H1 (cell line): ENCODE measurements around the gene MRTFA. TPM values are rescaled to one million over a fixed set of nuclear protein-coding genes. Genes with fewer than 3 reads are reported as not detected.

Source experiments
- CTCF ChIA-PET: fragments of 300-600 bp; sonication (Branson Sonifier 250); formaldehyde crosslinking; loops from one replicate; lab custom pipeline; 2021; ENCODE audit not compliant: partially characterized antibody; lab: Charles Lee
- POLR2A ChIA-PET: fragments of 300-600 bp; sonication (Branson Sonifier 250); formaldehyde crosslinking; loops from one replicate; lab custom pipeline; 2021; ENCODE audit warnings: inconsistent platforms; ENCODE audit not compliant: partially characterized antibody; lab: Charles Lee
- DNase-seq, 2 experiments: peaks; one replicate each; pipeline versions ENCODE4 v3.0.0 to v3.0.0-alpha.2; 2010 to 2022; ENCODE audit warnings: low spot score in 2 of 2, low read depth in 1 of 2, mixed read lengths in 1 of 2
- FAIRE-seq: peaks from 2 replicates; lab custom pipeline; 2011; peaks lifted over from hg19 to GRCh38; lab: Jason Lieb, UNC
- H2AFZ ChIP-seq: 2 replicates; pipeline ENCODE4 v1.8.1; 2012; ENCODE audit warnings: low read length, inconsistent platforms
- H2AK5ac ChIP-seq: 2 replicates; pipeline ENCODE4 v1.6.1; 2013; ENCODE audit warnings: low read depth, low read length
- H2BK120ac ChIP-seq: replicated peaks from 2 replicates; pipeline ENCODE3; 2013; ENCODE audit warnings: low read depth, low read length, inconsistent platforms
- H2BK12ac ChIP-seq: 2 replicates; pipeline ENCODE4 v1.6.1; 2013; ENCODE audit warnings: low read depth, low read length
- H2BK15ac ChIP-seq: 2 replicates; pipeline ENCODE4 v1.6.1; 2013; ENCODE audit warnings: low read length
- H2BK20ac ChIP-seq: 2 replicates; pipeline ENCODE4 v1.6.1; 2013; ENCODE audit warnings: low read length
- H2BK5ac ChIP-seq: 2 replicates; pipeline ENCODE4 v1.6.1; 2013; ENCODE audit warnings: low read depth, low read length
- H3K14ac ChIP-seq: 2 replicates; pipeline ENCODE4 v1.6.1; 2013; ENCODE audit warnings: inconsistent platforms; ENCODE audit not compliant: insufficient read length
- H3K18ac ChIP-seq: 2 replicates; pipeline ENCODE4 v1.6.1; 2013; ENCODE audit warnings: low read length; ENCODE audit errors: extremely low read depth
- H3K23ac ChIP-seq: 2 replicates; pipeline ENCODE4 v1.6.1; 2013; ENCODE audit warnings: inconsistent platforms; ENCODE audit not compliant: insufficient read length
- H3K23me2 ChIP-seq: 2 replicates; pipeline ENCODE4 v1.6.1; 2013; ENCODE audit warnings: low read depth, low read length
- H3K27ac ChIP-seq: 2 replicates; pipeline ENCODE4 v1.6.1; 2011; ENCODE audit warnings: low read depth, low read length, inconsistent platforms
- H3K27me3 ChIP-seq, 4 experiments: replicated peaks in 1 of 4; 1 replicate in 1 of 4; 2 replicates in 3 of 4; pipeline versions ENCODE4 v1.6.1 to v1.8.1; 2011 to 2013; ENCODE audit warnings: low read length in 3 of 4, mild to moderate bottlenecking in 3 of 4, inconsistent platforms in 2 of 4, mixed read lengths in 2 of 4, moderate library complexity in 1 of 4; ENCODE audit not compliant: control insufficient read depth in 3 of 4, insufficient read depth in 3 of 4; ENCODE audit errors: extremely low read depth in 1 of 4
- H3K36me3 ChIP-seq, 4 experiments: 2 replicates each; pipeline versions ENCODE4 v1.6.1 to v1.8.1; 2011 to 2013; ENCODE audit warnings: mild to moderate bottlenecking in 4 of 4, low read length in 3 of 4, moderate library complexity in 2 of 4, control low read depth in 1 of 4, inconsistent platforms in 1 of 4; ENCODE audit not compliant: insufficient read depth in 4 of 4, control insufficient read depth in 2 of 4
- H3K4ac ChIP-seq: replicated peaks from 2 replicates; pipeline ENCODE3; 2013; ENCODE audit warnings: low read length, low read depth, mixed read lengths, inconsistent platforms; ENCODE audit not compliant: insufficient read length
- H3K4me1 ChIP-seq, 4 experiments: replicated peaks in 1 of 4; 1 replicate in 1 of 4; 2 replicates in 3 of 4; pipeline versions ENCODE4 v1.6.1 to v1.8.1; 2011 to 2013; ENCODE audit warnings: low read length in 3 of 4, inconsistent platforms in 2 of 4, mixed read lengths in 1 of 4; ENCODE audit not compliant: insufficient read depth in 4 of 4, control insufficient read depth in 3 of 4
- H3K4me2 ChIP-seq, 2 experiments: 2 replicates each; pipeline versions ENCODE4 v1.6.1 to v1.8.1; 2011 to 2013; ENCODE audit warnings: low read depth in 2 of 2, low read length in 2 of 2, control low read depth in 1 of 2, inconsistent platforms in 1 of 2, mild to moderate bottlenecking in 1 of 2; ENCODE audit not compliant: insufficient read depth in 1 of 2
- H3K4me3 ChIP-seq, 4 experiments: fragments of 200-600, 300-600 bp in 1 of 4; sonication (generic), shearing (Covaris generic), sonication (Bioruptor Twin) in 1 of 4; 2 replicates each; pipeline versions ENCODE4 v1.5.1 to v1.8.1; 2011 to 2016; ENCODE audit warnings: low read length in 4 of 4, low read depth in 3 of 4, control low read depth in 2 of 4, inconsistent platforms in 2 of 4, mild to moderate bottlenecking in 2 of 4, mixed read lengths in 1 of 4, moderate library complexity in 1 of 4; ENCODE audit not compliant: insufficient read depth in 2 of 4; ENCODE audit errors: extremely low read depth in 1 of 4
- H3K56ac ChIP-seq: replicated peaks from 2 replicates; pipeline ENCODE3; 2013; ENCODE audit warnings: low read depth, mild to moderate bottlenecking, mixed read lengths, low read length, inconsistent platforms; ENCODE audit not compliant: insufficient read length
- H3K79me1 ChIP-seq: 2 replicates; pipeline ENCODE4 v1.6.1; 2013; ENCODE audit warnings: low read depth, low read length, control low read depth
- H3K79me2 ChIP-seq, 2 experiments: 2 replicates each; pipeline versions ENCODE4 v1.6.1 to v1.8.1; 2012 to 2013; ENCODE audit warnings: low read length in 2 of 2, mild to moderate bottlenecking in 2 of 2, inconsistent platforms in 1 of 2; ENCODE audit not compliant: insufficient read depth in 2 of 2, control insufficient read depth in 1 of 2
- H3K9ac ChIP-seq, 4 experiments: replicated peaks in 1 of 4; 1 replicate in 1 of 4; 2 replicates in 3 of 4; pipeline versions ENCODE4 v1.6.1 to v1.8.1; 2011 to 2013; ENCODE audit warnings: low read depth in 3 of 4, low read length in 3 of 4, control low read depth in 2 of 4, mild to moderate bottlenecking in 2 of 4, moderate library complexity in 2 of 4, inconsistent platforms in 1 of 4; ENCODE audit errors: extremely low read depth in 1 of 4
- H3K9me3 ChIP-seq, 2 experiments: 2 replicates each; pipeline versions ENCODE4 v1.6.1 to v1.8.1; 2012 to 2013; ENCODE audit warnings: mild to moderate bottlenecking in 2 of 2, moderate library complexity in 2 of 2, control low read depth in 1 of 2, inconsistent platforms in 1 of 2, low read depth in 1 of 2, low read length in 1 of 2, mixed read lengths in 1 of 2; ENCODE audit not compliant: insufficient read depth in 2 of 2
- H4K20me1 ChIP-seq, 2 experiments: replicated peaks in 1 of 2; 2 replicates each; pipeline versions ENCODE3 to v1.8.1; 2011 to 2013; ENCODE audit warnings: inconsistent platforms in 2 of 2, low read length in 2 of 2, mild to moderate bottlenecking in 1 of 2; ENCODE audit not compliant: insufficient read depth in 2 of 2, control insufficient read depth in 1 of 2
- H4K5ac ChIP-seq: 2 replicates; pipeline ENCODE4 v1.6.1; 2013; ENCODE audit warnings: low read length, low read depth, mixed read lengths, inconsistent platforms; ENCODE audit not compliant: insufficient read length
- H4K8ac ChIP-seq: 2 replicates; pipeline ENCODE4 v1.8.0; 2013; ENCODE audit warnings: mild to moderate bottlenecking, moderate library complexity, low read length, inconsistent platforms; ENCODE audit not compliant: insufficient read depth; ENCODE audit errors: extremely low read depth
- H4K91ac ChIP-seq: replicated peaks from 2 replicates; pipeline ENCODE3; 2013; ENCODE audit warnings: low read length, mixed read lengths, inconsistent platforms; ENCODE audit not compliant: insufficient read length
- EGR1 ChIP-seq: IDR thresholded peaks from 2 replicates; pipeline ENCODE4 v1.6.1; 2011; ENCODE audit warnings: low read depth, low read length, borderline replicate concordance
- MAFK ChIP-seq: IDR thresholded peaks from 2 replicates; pipeline ENCODE4 v1.6.1; 2012; ENCODE audit warnings: low read depth, mild to moderate bottlenecking, improper control_type of control experiment, low read length
- RAD21 ChIP-seq, 2 experiments: IDR thresholded peaks in 1 of 2; conservative IDR thresholded peaks in 1 of 2; 2 replicates each; pipeline ENCODE4 v1.6.1; 2011; ENCODE audit warnings: low read depth in 2 of 2, low read length in 2 of 2, improper control_type of control experiment in 1 of 2, inconsistent platforms in 1 of 2, mild to moderate bottlenecking in 1 of 2, moderate library complexity in 1 of 2
- WGBS, 2 experiments: shearing (Covaris generic) in 1 of 2; methylation state at CpG; one replicate each; pipeline versions ENCODE4 v1.1.6 to v1.1.7; 2013 to 2015; ENCODE audit warnings: low lambda C conversion rate in 2 of 2, mixed read lengths in 2 of 2, inconsistent platforms in 1 of 2, low coverage in 1 of 2, missing lambda C conversion rate in 1 of 2; ENCODE audit not compliant: insufficient replicate concordance in 2 of 2, insufficient coverage in 1 of 2, insufficient read length in 1 of 2; ENCODE audit errors: extremely low coverage in 1 of 2, missing lambda C conversion rate in 1 of 2; 5-methylcytosine and 5-hydroxymethylcytosine counted together
- polyA plus RNA-seq, 7 experiments: library from polyadenylated mRNA; depleted of rRNA in 3 of 7; stranded (reverse) in 5 of 7; unstranded in 2 of 7; fragments of >200 nt in 5 of 7; fragments of 200-250 nt in 2 of 7; gene quantifications; 1 replicate in 5 of 7; 2 replicates in 1 of 7; 4 replicates in 1 of 7; pipeline versions ENCODE4 v1.2.1 to v1.2.3, GENCODE V29; 2011 to 2013; ENCODE audit warnings: missing spikeins in 2 of 7, mixed read lengths in 2 of 7
- total RNA-seq: library from RNA; stranded (reverse); fragmentation: NEBNext Ultra II Directional; extraction: Animal tissue kit (Norgen Biotek cat#: 25700); gene quantifications from 2 replicates; pipeline ENCODE4 v1.2.1, GENCODE V29; 2021
- TF ChIP-seq, protein P1 (sequence below), 3 experiments: IDR thresholded peaks; 1 replicate in 2 of 3; 2 replicates in 1 of 3; pipeline versions ENCODE4 v1.5.1 to v1.6.1; 2011; ENCODE audit warnings: low read length in 3 of 3, mild to moderate bottlenecking in 3 of 3, inconsistent platforms in 2 of 3, low read depth in 1 of 3, moderate library complexity in 1 of 3; ENCODE audit not compliant: insufficient read depth in 1 of 3; ENCODE audit errors: control extremely low read depth in 1 of 3

The MRTFA gene
- total and polyA plus RNA-seq, 2 of the 8 experiments (the other 6 are each of a cell fraction or from before 2014, with no cell fraction given) = 5.4 to 37.9 TPM

DNA sequence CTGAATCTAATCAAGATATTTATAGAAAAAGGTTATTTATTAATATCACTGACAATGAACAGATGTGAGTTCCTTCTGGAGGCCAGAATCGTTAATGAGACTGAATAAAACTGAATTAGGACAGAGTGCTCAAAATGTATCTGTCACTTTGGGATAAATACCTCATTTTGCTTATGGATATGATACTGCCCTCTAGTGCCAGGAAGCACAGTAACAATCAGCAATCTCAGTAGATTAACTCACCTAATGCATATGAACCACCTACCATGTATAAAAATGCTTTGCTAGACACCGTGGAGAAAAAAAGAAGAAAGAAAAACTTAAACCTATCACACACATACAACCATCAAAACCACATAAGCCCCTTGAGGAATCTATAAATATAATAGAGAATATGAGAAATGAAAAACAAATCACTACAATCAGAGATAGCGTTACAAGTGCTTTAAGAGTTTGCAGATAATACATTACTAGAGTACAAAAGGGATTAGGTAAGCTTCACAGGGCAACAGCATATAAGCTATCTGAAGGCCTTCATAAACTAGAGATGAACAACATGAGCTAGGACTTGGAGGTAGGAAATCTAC lies 148.8 kb downstream of the MRTFA start:
- no peaks in the 10 kb centered on the region for H3K23me2 ChIP-seq
- no peak overlapping the region for H2AFZ ChIP-seq
- no peak overlapping the region for H2BK20ac ChIP-seq
- no peaks in the 10 kb centered on the region for H3K79me1 ChIP-seq
- WGBS, 2 experiments = 66% methylated on average over 3 of the region's 3 CpGs; no CpG with 5 or more reads in 1 of the 2 experiments
- H3K9me3 ChIP-seq = no peaks in the 10 kb centered on the region
- H3K18ac ChIP-seq = no peak overlapping the region
- no peak overlapping the region for H2AK5ac ChIP-seq
- H2BK12ac ChIP-seq = no peak overlapping the region
- no peak overlapping the region for H3K27ac ChIP-seq
- peaks cover 0 to 4% of the 10 kb centered on the region in 2 experiments for H4K20me1 ChIP-seq
- TF ChIP-seq, protein P1, sequence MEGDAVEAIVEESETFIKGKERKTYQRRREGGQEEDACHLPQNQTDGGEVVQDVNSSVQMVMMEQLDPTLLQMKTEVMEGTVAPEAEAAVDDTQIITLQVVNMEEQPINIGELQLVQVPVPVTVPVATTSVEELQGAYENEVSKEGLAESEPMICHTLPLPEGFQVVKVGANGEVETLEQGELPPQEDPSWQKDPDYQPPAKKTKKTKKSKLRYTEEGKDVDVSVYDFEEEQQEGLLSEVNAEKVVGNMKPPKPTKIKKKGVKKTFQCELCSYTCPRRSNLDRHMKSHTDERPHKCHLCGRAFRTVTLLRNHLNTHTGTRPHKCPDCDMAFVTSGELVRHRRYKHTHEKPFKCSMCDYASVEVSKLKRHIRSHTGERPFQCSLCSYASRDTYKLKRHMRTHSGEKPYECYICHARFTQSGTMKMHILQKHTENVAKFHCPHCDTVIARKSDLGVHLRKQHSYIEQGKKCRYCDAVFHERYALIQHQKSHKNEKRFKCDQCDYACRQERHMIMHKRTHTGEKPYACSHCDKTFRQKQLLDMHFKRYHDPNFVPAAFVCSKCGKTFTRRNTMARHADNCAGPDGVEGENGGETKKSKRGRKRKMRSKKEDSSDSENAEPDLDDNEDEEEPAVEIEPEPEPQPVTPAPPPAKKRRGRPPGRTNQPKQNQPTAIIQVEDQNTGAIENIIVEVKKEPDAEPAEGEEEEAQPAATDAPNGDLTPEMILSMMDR (IDR thresholded peaks at IDR 0.05; ENCODE audit: control extremely low read depth in 1 of 3, insufficient read depth in 1 of 3, low read depth in 1 of 3, low read length in 3 of 3) = peak in 2 of 3 experiments; percentile 44 to 79; a peak in 2 of 4 replicates
- TF ChIP-seq MAFK (no peak), EGR1 (no peak), RAD21 (IDR thresholded peaks at IDR 0.05 in 1 of 2, conservative IDR thresholded peaks at IDR 0.05 in 1 of 2; ENCODE audit: low read depth in 2 of 2, low read length in 2 of 2) (peak; percentile 45 to 54)
- H3K4me2 ChIP-seq = no peak overlapping the region
- H4K8ac ChIP-seq = no peak overlapping the region
- ChIA-PET POLR2A (no interaction called here), CTCF (interaction anchor here (0.6 to 7.2 kb wide), 34 partner anchors 8 to 294 kb away, joined by 3 to 69 read pairs (median 4); no protein-coding TSS in a partner anchor)
- H3K14ac ChIP-seq = no peak overlapping the region
- no peak overlapping the region for H3K9ac ChIP-seq
- no peak overlapping the region for H3K4ac ChIP-seq
- H3K23ac ChIP-seq = no peak overlapping the region
- no peak overlapping the region for H3K4me3 ChIP-seq
- H2BK15ac ChIP-seq = no peak overlapping the region
- H3K79me2 ChIP-seq = no peaks in the 10 kb centered on the region
- H3K36me3 ChIP-seq = no peaks in the 10 kb centered on the region
- H3K27me3 ChIP-seq = no peaks in the 10 kb centered on the region
- H4K91ac ChIP-seq = no peak overlapping the region
- FAIRE-seq = peak; percentile 73
- H2BK5ac ChIP-seq = no peak overlapping the region
- DNase-seq = no peak
- H3K56ac ChIP-seq = no peak overlapping the region
- H3K4me1 ChIP-seq = no peaks in the 10 kb centered on the region; a peak in 2 of 7 replicates
- H2BK120ac ChIP-seq = no peak overlapping the region
- no peak overlapping the region for H4K5ac ChIP-seq
